K562 (cell line): ENCODE measurements around the gene TRIM25. TPM values are rescaled to one million over a fixed set of nuclear protein-coding genes. Genes with fewer than 3 reads are reported as not detected.
A peak's percentile ranks its signal among the peaks of the same experiment; 100 is the strongest.

ENCODE experiments used
- CHD7 ChIP-seq: fragments of 200-600 bp; sonication (generic); IDR thresholded peaks from one replicate; pipeline ENCODE4 v1.6.1; 2012; ENCODE audit warnings: mild to moderate bottlenecking, low read depth, low read length, inconsistent platforms
- DIDO1 ChIP-seq: fragments of 450-650 bp; IDR thresholded peaks from 2 replicates; pipeline ENCODE4 v1.6.1; 2016; ENCODE audit warnings: low read depth, missing biosample characterization, missing genetic modification characterization
- GATAD2A ChIP-seq: fragments of 450-650 bp; IDR thresholded peaks from 2 replicates; pipeline ENCODE4 v1.6.1; 2017
- HDAC1 ChIP-seq, 2 experiments: fragments of 450-650 bp; IDR thresholded peaks; 2 replicates each; pipeline ENCODE4 v1.6.1; 2016 to 2017; ENCODE audit warnings: inconsistent platforms in 1 of 2, mild to moderate bottlenecking in 1 of 2, moderate library complexity in 1 of 2
- NR0B1 ChIP-seq: fragments of 450-650 bp; IDR thresholded peaks from one replicate; pipeline ENCODE4 v1.6.1; 2018; ENCODE audit warnings: mild to moderate bottlenecking, moderate library complexity; ENCODE audit not compliant: partially characterized antibody
- POLR2AphosphoS2 ChIP-seq: IDR thresholded peaks from 2 replicates; pipeline ENCODE4 v1.6.1; 2012; ENCODE audit warnings: low read length, improper control_type of control experiment
- SLC30A9 ChIP-seq: fragments of 250-450 bp; sonication (Bioruptor Pico); IDR thresholded peaks from 2 replicates; pipeline ENCODE4 v1.8.0; 2022; ENCODE audit warnings: mild to moderate bottlenecking, moderate library complexity
- ZBTB49 ChIP-seq: sonication (generic); formaldehyde crosslinking; IDR thresholded peaks from 2 replicates; pipeline ENCODE4 v1.8.0; 2022; ENCODE audit warnings: missing genetic modification reagents, mild to moderate bottlenecking, borderline replicate concordance
- ZNF551 ChIP-seq: fragments of 250-450 bp; sonication (Bioruptor Pico); IDR thresholded peaks from 2 replicates; pipeline ENCODE4 v1.5.0; 2021; ENCODE audit warnings: mild to moderate bottlenecking, moderate library complexity
- polyA plus RNA-seq, 8 experiments: library from polyadenylated mRNA; depleted of rRNA in 4 of 8; stranded (reverse) in 5 of 8; unstranded in 3 of 8; fragments of >200 nt; fragmentation: Nextera tagmentation in 2 of 8; fragmentation: Illumina TruSeq in 1 of 8; extraction: Ambion mirVana in 2 of 8; extraction: Trizol in 1 of 8; gene quantifications; 2 replicates each; pipeline versions ENCODE4 v1.2.1 to v1.2.3, GENCODE V29; 2011 to 2014; ENCODE audit warnings: inconsistent platforms in 1 of 8, missing spikeins in 1 of 8
- total RNA-seq, 7 experiments: library from RNA; depleted of rRNA in 6 of 7; stranded (reverse); fragments of >200 nt in 6 of 7; fragmentation: Illumina TruSeq in 2 of 7; extraction: Trizol in 2 of 7; gene quantifications; 2 replicates each; pipeline versions ENCODE4 v1.2.1 to v1.2.3, GENCODE V29; 2011 to 2021; ENCODE audit warnings: low replicate concordance in 1 of 7
- TF ChIP-seq, protein P1 (sequence below): fragments of 250-450 bp; sonication (Bioruptor Pico); IDR thresholded peaks from 2 replicates; pipeline ENCODE4 v1.8.0; 2022; ENCODE audit warnings: moderate library complexity, mild to moderate bottlenecking, inconsistent platforms

The TRIM25 gene
- total and polyA plus RNA-seq, 9 of the 15 experiments (the other 6 are each of a cell fraction or from before 2014, with no cell fraction given), result 5.9 to 49.5 (median 24.5) TPM

GRCh38 chr17:56960596-56961538, 47.0 kb upstream of the TRIM25 start, which contains the start of gene COIL (continued):
- no peak for TF ChIP-seq CHD7
- no peak for TF ChIP-seq ZNF551
- TF ChIP-seq SLC30A9 (CRISPR knock-in tag), result no peak
- TF ChIP-seq HDAC1 (IDR thresholded peaks at IDR 0.05), result peak in 1 of 2 experiments; percentile 60; a peak in 2 of 4 replicates
- no peak for TF ChIP-seq NR0B1
- peak; percentile 79; the same call in 1 of the 2 replicates for TF ChIP-seq DIDO1 (tag)
- TF ChIP-seq GATAD2A, result 0 out of 2 replicates have a peak, but pooled peaks have one; percentile 12
- TF ChIP-seq, protein P1, sequence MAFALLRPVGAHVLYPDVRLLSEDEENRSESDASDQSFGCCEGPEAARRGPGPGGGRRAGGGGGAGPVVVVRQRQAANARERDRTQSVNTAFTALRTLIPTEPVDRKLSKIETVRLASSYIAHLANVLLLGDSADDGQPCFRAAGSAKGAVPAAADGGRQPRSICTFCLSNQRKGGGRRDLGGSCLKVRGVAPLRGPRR (CRISPR knock-in tag), result no peak
- no peak for TF ChIP-seq ZBTB49 (CRISPR knock-in tag)
- no peak for TF ChIP-seq POLR2AphosphoS2
